Endodermal cell (in vitro differentiated cells): Measurements from ENCODE around the gene CRKL. TPM values are rescaled to one million over a fixed set of nuclear protein-coding genes. Genes with fewer than 3 reads are reported as not detected.

ENCODE experiments used
- DNase-seq: peaks from one replicate; pipeline ENCODE4 v3.0.0-alpha.2; 2017
- H3K27ac ChIP-seq: 2 replicates; pipeline ENCODE4 v1.5.1; 2013; ENCODE audit warnings: mild to moderate bottlenecking, low read depth, low read length, moderate library complexity
- H3K27me3 ChIP-seq: 2 replicates; pipeline ENCODE4 v1.6.1; 2013; ENCODE audit warnings: mild to moderate bottlenecking, low read length, moderate library complexity; ENCODE audit not compliant: insufficient read depth, control insufficient read depth, poor library complexity, severe bottlenecking
- H3K36me3 ChIP-seq: 2 replicates; pipeline ENCODE4 v1.7.0; 2013; ENCODE audit warnings: mild to moderate bottlenecking, low read length, moderate library complexity; ENCODE audit not compliant: control insufficient read depth, insufficient read depth
- H3K4me1 ChIP-seq: one replicate; pipeline ENCODE4 v1.7.0; 2013; ENCODE audit warnings: low read length; ENCODE audit not compliant: control insufficient read depth, insufficient read depth
- H3K4me3 ChIP-seq: 2 replicates; pipeline ENCODE4 v1.5.1; 2013; ENCODE audit warnings: mild to moderate bottlenecking, low read length, moderate library complexity
- H3K9ac ChIP-seq: 2 replicates; pipeline ENCODE4 v1.6.1; 2013; ENCODE audit warnings: mild to moderate bottlenecking, low read length, moderate library complexity; ENCODE audit not compliant: poor library complexity, severe bottlenecking; ENCODE audit errors: extremely low read depth
- H3K9me3 ChIP-seq: 2 replicates; pipeline ENCODE4 v1.6.1; 2013; ENCODE audit warnings: mild to moderate bottlenecking, low read length, moderate library complexity; ENCODE audit not compliant: control insufficient read depth
- H3K27ac Mint-ChIP-seq: 2 replicates; pipeline ENCODE4 v1.8.0; 2020; ENCODE audit warnings: mixed read lengths
- H3K27me3 Mint-ChIP-seq: 2 replicates; pipeline ENCODE4 v1.8.0; 2021; ENCODE audit warnings: mild to moderate bottlenecking, mixed read lengths; ENCODE audit not compliant: insufficient read depth
- H3K36me3 Mint-ChIP-seq: 2 replicates; pipeline ENCODE4 v1.8.0; 2020; ENCODE audit warnings: low read depth, mixed read lengths
- H3K4me1 Mint-ChIP-seq: 2 replicates; pipeline ENCODE4 v1.8.0; 2020; ENCODE audit warnings: mixed read lengths
- H3K4me3 Mint-ChIP-seq: 2 replicates; pipeline ENCODE4 v1.8.0; 2020; ENCODE audit warnings: mild to moderate bottlenecking, moderate library complexity, mixed read lengths
- H3K9me3 Mint-ChIP-seq: 2 replicates; pipeline ENCODE4 v1.8.0; 2020; ENCODE audit warnings: mild to moderate bottlenecking, mixed read lengths
- WGBS, 2 experiments: methylation state at CpG; one replicate each; pipeline versions ENCODE4 v1.1.5 to v1.1.7; 2013; ENCODE audit warnings: missing lambda C conversion rate in 2 of 2, mixed read lengths in 1 of 2; ENCODE audit not compliant: insufficient coverage in 1 of 2, insufficient read length in 1 of 2; 5-methylcytosine and 5-hydroxymethylcytosine counted together
- total RNA-seq, 2 donors: library from RNA; stranded (reverse); fragmentation: NEBNext Ultra II Directional in 1 of 2; extraction: Animal tissue kit (Norgen Biotek cat#: 25700) in 1 of 2; gene quantifications; 2 replicates in 1 of 2; 3 replicates in 1 of 2; pipeline ENCODE4 v1.2.1, GENCODE V29; 2021
- TF ChIP-seq, protein P1 (sequence below): fragments of 200-600 bp; sonication (generic); conservative IDR thresholded peaks from 2 replicates; pipeline ENCODE4 v1.5.0; 2021; ENCODE audit warnings: antibody characterized with exemption, mild to moderate bottlenecking

CRKL gene
- total RNA-seq, 2 donors from 2014 or later: 89.5 to 104 TPM

DNA sequence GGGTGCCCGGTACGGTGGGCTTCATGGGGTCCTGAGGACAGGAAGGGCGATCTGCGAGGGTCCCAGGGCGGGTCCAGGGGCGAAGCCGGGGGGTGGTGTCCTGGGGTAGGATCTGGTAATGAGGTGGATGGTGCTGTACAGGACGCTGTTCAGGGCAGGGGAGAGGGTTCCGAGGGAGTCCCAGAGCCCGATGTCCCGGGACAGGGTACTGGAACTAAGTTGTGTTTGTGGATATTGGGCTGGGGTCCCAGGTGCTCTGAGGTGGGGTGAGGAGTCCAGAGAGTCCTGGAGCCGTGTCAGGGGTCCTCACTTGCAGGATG lies 65.3 kb downstream of the CRKL start:
- Histone ChIP-seq H3K36me3 (peaks cover 24% of the 10 kb centered on the region), H3K4me1 (no peaks in the 10 kb centered on the region), H3K27ac (no peak overlapping the region), H3K27me3 (peaks cover 2% of the 10 kb centered on the region), H3K9me3 (peaks cover 11% of the 10 kb centered on the region), H3K9ac (peak overlapping the region; percentile 81), H3K4me3 (peak overlapping the region; percentile 94)
- peaks cover 24% of the 10 kb centered on the region for H3K27me3 Mint-ChIP-seq
- peaks cover 27% of the 10 kb centered on the region for H3K4me1 Mint-ChIP-seq
- H3K27ac Mint-ChIP-seq: peak overlapping the region; percentile 75
- 7 to 11% methylated on average over 7 to 12 of the region's 12 CpGs for WGBS, 2 experiments
- peaks cover 19% of the 10 kb centered on the region for H3K36me3 Mint-ChIP-seq
- TF ChIP-seq, protein P1, sequence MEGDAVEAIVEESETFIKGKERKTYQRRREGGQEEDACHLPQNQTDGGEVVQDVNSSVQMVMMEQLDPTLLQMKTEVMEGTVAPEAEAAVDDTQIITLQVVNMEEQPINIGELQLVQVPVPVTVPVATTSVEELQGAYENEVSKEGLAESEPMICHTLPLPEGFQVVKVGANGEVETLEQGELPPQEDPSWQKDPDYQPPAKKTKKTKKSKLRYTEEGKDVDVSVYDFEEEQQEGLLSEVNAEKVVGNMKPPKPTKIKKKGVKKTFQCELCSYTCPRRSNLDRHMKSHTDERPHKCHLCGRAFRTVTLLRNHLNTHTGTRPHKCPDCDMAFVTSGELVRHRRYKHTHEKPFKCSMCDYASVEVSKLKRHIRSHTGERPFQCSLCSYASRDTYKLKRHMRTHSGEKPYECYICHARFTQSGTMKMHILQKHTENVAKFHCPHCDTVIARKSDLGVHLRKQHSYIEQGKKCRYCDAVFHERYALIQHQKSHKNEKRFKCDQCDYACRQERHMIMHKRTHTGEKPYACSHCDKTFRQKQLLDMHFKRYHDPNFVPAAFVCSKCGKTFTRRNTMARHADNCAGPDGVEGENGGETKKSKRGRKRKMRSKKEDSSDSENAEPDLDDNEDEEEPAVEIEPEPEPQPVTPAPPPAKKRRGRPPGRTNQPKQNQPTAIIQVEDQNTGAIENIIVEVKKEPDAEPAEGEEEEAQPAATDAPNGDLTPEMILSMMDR: no peak
- no peak for DNase-seq
- H3K4me3 Mint-ChIP-seq: peak overlapping the region; percentile 92
- H3K9me3 Mint-ChIP-seq: peaks cover 12% of the 10 kb centered on the region

DNA sequence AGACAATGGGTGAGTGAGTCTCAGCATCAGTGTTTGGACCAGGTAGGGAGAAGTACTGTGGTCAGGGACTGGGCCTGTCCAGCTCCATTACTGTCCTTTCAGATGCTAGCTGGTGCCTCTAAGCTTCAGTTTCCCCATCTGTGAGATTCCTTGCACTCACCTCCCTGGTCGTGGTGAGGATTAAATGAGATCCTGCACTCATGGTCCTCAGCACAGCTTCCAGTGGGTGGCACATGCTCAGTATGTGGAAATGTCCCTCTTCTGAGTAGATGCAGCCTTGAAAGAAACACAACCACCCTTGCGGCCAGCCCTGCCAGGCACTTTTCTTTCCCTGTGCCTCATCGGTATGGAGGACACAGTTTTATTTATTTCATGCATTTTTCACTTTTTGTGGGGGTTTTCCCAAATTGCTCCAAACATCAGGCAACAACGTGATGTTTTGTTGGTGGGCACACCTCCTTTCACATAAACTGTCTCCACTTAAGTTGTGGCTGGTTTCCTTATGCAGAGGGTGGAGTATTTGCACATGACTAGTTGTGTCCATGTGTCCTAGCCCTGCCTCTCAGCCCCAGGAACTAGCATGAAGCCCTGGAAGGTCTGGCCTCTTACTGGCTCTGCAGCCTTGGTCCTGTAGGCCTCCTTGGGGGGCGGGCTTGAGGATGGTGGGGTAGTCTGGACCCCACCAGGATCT lies 66.0 kb downstream of the CRKL start:
- Histone ChIP-seq H3K27ac (no peak overlapping the region), H3K4me1 (no peaks in the 10 kb centered on the region), H3K4me3 (peak overlapping the region; percentile 94), H3K9ac (no peak overlapping the region), H3K9me3 (peaks cover 9% of the 10 kb centered on the region), H3K36me3 (peaks cover 24% of the 10 kb centered on the region), H3K27me3 (no peaks in the 10 kb centered on the region)
- H3K9me3 Mint-ChIP-seq: peaks cover 9% of the 10 kb centered on the region
- peaks cover 27% of the 10 kb centered on the region for H3K4me1 Mint-ChIP-seq
- TF ChIP-seq, protein P1: no peak
- no peak for DNase-seq
- H3K4me3 Mint-ChIP-seq: peak overlapping the region; percentile 92
- 79 to 94% methylated on average over 2 to 5 of the region's 5 CpGs for WGBS, 2 experiments
- peaks cover 26% of the 10 kb centered on the region for H3K36me3 Mint-ChIP-seq
- H3K27ac Mint-ChIP-seq: no peak overlapping the region
- H3K27me3 Mint-ChIP-seq: peaks cover 17% of the 10 kb centered on the region

DNA sequence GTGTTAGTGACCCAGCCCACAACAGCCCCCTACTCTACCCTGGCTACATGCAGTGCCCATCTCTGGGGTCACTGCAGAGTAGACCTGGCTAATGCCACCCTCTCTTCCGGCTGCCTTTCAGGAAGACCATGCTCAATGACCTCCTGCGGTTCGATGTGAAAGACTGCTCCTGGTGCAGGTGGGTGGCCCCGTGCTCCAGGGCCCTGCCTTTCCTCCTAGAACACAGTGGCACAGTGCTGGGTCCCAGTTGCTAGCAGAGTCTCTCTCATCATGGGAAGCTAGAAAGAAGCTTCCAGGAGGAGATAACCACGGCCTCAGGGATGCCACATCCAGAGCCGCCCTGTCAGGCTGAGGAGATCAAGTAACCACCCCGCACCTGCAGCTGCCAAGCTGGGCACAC lies 68.5 kb downstream of the CRKL start:
- Histone ChIP-seq H3K9ac (no peak overlapping the region), H3K4me3 (no peak overlapping the region), H3K4me1 (no peaks in the 10 kb centered on the region), H3K27me3 (no peaks in the 10 kb centered on the region), H3K27ac (no peak overlapping the region), H3K36me3 (peaks cover 24% of the 10 kb centered on the region), H3K9me3 (no peaks in the 10 kb centered on the region)
- no peaks in the 10 kb centered on the region for H3K9me3 Mint-ChIP-seq
- WGBS, 2 experiments: 92 to 94% methylated on average over 2 to 7 of the region's 7 CpGs
- no peak overlapping the region for H3K27ac Mint-ChIP-seq
- peaks cover 1% of the 10 kb centered on the region for H3K27me3 Mint-ChIP-seq
- TF ChIP-seq, protein P1: no peak
- no peak overlapping the region for H3K4me3 Mint-ChIP-seq
- H3K4me1 Mint-ChIP-seq: peaks cover 17% of the 10 kb centered on the region
- H3K36me3 Mint-ChIP-seq: peaks cover 29% of the 10 kb centered on the region
- no peak for DNase-seq
